HEK293 (cell line): ENCODE measurements around the gene PFKL.

Experiments used
- CTCF ChIA-PET: fragments of 350-600 bp; formaldehyde crosslinking; extraction: SDS; loops from one replicate; lab custom pipeline; 2021; ENCODE audit warnings: antibody characterized with exemption; lab: Yijun Ruan, JAX
- POLR2A ChIA-PET: fragments of 300-600 bp; formaldehyde crosslinking; extraction: SDS; loops from one replicate; lab custom pipeline; 2020; ENCODE audit warnings: antibody characterized with exemption, inconsistent platforms; lab: Yijun Ruan, JAX
- H3K27ac ChIP-seq: fragments of 200-500 bp; sonication (Bioruptor generic); 2 replicates; pipeline ENCODE4 v1.5.1; 2014; ENCODE audit warnings: low read depth, low read length, control low read depth, inconsistent platforms; ENCODE audit errors: extremely low read depth
- H3K36me3 ChIP-seq, 2 experiments: fragments of 200-500 bp in 1 of 2; sonication (Bioruptor generic) in 1 of 2; 1 replicate in 1 of 2; 2 replicates in 1 of 2; pipeline ENCODE4 v1.5.1; 2014 to 2017; ENCODE audit warnings: inconsistent platforms in 2 of 2, low read length in 2 of 2; ENCODE audit not compliant: control insufficient read depth in 2 of 2, insufficient read depth in 1 of 2
- H3K4me1 ChIP-seq: fragments of 200-500 bp; sonication (Bioruptor generic); 2 replicates; pipeline ENCODE4 v1.5.1; 2014; ENCODE audit warnings: mild to moderate bottlenecking, low read length, inconsistent platforms; ENCODE audit not compliant: control insufficient read depth, insufficient read depth
- H3K4me3 ChIP-seq: 2 replicates; pipeline ENCODE4 v1.5.1; 2011; ENCODE audit warnings: low read depth, mild to moderate bottlenecking, control low read depth, low read length, moderate library complexity
- H3K9me3 ChIP-seq: fragments of 200-500 bp; sonication (Bioruptor generic); 2 replicates; pipeline ENCODE4 v1.5.1; 2014; ENCODE audit warnings: low read depth, low read length, inconsistent platforms; ENCODE audit not compliant: control insufficient read depth, insufficient read depth
- FEZF1 ChIP-seq: fragments of 450-650 bp; formaldehyde crosslinking; IDR thresholded peaks from 2 replicates; pipeline ENCODE4 v1.5.1; 2016; ENCODE audit warnings: missing biosample characterization, missing genetic modification characterization
- GLIS1 ChIP-seq: fragments of 450-650 bp; formaldehyde crosslinking; IDR thresholded peaks from 2 replicates; pipeline ENCODE4 v1.5.1; 2016; ENCODE audit warnings: missing biosample characterization, missing genetic modification characterization
- MEIS1 ChIP-seq: sonication (generic); formaldehyde crosslinking; IDR thresholded peaks from 2 replicates; pipeline ENCODE4 v1.8.1; 2022; ENCODE audit warnings: missing genetic modification reagents, mild to moderate bottlenecking, borderline replicate concordance
- SCRT1 ChIP-seq: fragments of 450-650 bp; formaldehyde crosslinking; IDR thresholded peaks from 2 replicates; pipeline ENCODE4 v1.5.1; 2016; ENCODE audit warnings: missing biosample characterization, missing genetic modification characterization, borderline replicate concordance
- ZBTB17 ChIP-seq: fragments of 450-650 bp; formaldehyde crosslinking; IDR thresholded peaks from 2 replicates; pipeline ENCODE4 v1.5.1; 2016; ENCODE audit warnings: missing biosample characterization, missing genetic modification characterization
- ZBTB8A ChIP-seq: fragments of 450-650 bp; formaldehyde crosslinking; IDR thresholded peaks from 2 replicates; pipeline ENCODE4 v1.5.1; 2016; ENCODE audit warnings: missing biosample characterization, missing genetic modification characterization
- ZFP3 ChIP-seq: fragments of 450-650 bp; formaldehyde crosslinking; IDR thresholded peaks from 2 replicates; pipeline ENCODE4 v1.5.1; 2016; ENCODE audit warnings: low read depth, missing biosample characterization, missing genetic modification characterization
- ZNF133 ChIP-seq: fragments of 450-650 bp; formaldehyde crosslinking; IDR thresholded peaks from 2 replicates; pipeline ENCODE4 v1.5.1; 2016; ENCODE audit warnings: missing biosample characterization, missing genetic modification characterization
- ZNF140 ChIP-seq: fragments of 450-650 bp; formaldehyde crosslinking; IDR thresholded peaks from 2 replicates; pipeline ENCODE4 v1.5.1; 2016; ENCODE audit warnings: missing biosample characterization, missing genetic modification characterization
- ZNF19 ChIP-seq: fragments of 450-650 bp; formaldehyde crosslinking; IDR thresholded peaks from 2 replicates; pipeline ENCODE4; 2016; ENCODE audit warnings: missing biosample characterization, missing genetic modification characterization, low read depth
- ZNF266 ChIP-seq: fragments of 450-650 bp; formaldehyde crosslinking; IDR thresholded peaks from 2 replicates; pipeline ENCODE4 v1.5.1; 2016; ENCODE audit warnings: missing biosample characterization, missing genetic modification characterization, low read depth
- ZNF311 ChIP-seq: fragments of 450-650 bp; formaldehyde crosslinking; IDR thresholded peaks from 2 replicates; pipeline ENCODE4 v1.5.1; 2017; ENCODE audit warnings: missing biosample characterization, missing genetic modification characterization, borderline replicate concordance
- ZNF501 ChIP-seq: fragments of 450-650 bp; formaldehyde crosslinking; IDR thresholded peaks from 2 replicates; pipeline ENCODE4 v1.5.1; 2016; ENCODE audit warnings: missing biosample characterization, missing genetic modification characterization
- ZNF560 ChIP-seq: fragments of 450-650 bp; formaldehyde crosslinking; IDR thresholded peaks from 2 replicates; pipeline ENCODE4 v1.5.1; 2017; ENCODE audit warnings: missing biosample characterization, missing genetic modification characterization, borderline replicate concordance
- ZNF596 ChIP-seq: fragments of 450-650 bp; IDR thresholded peaks from 2 replicates; pipeline ENCODE4 v1.5.0; 2018; ENCODE audit warnings: missing biosample characterization, mild to moderate bottlenecking, missing genetic modification characterization, moderate library complexity
- ZNF623 ChIP-seq: fragments of 450-650 bp; formaldehyde crosslinking; IDR thresholded peaks from 2 replicates; pipeline ENCODE4 v1.5.1; 2016; ENCODE audit warnings: missing biosample characterization, missing genetic modification characterization
- ZNF658 ChIP-seq: fragments of 450-650 bp; formaldehyde crosslinking; IDR thresholded peaks from 2 replicates; pipeline ENCODE4; 2016; ENCODE audit warnings: missing biosample characterization, missing genetic modification characterization
- TF ChIP-seq, protein P1 (sequence below): fragments of 450-650 bp; formaldehyde crosslinking; IDR thresholded peaks from 2 replicates; pipeline ENCODE4 v1.5.1; 2017; ENCODE audit warnings: missing biosample characterization, missing genetic modification characterization
- TF ChIP-seq, protein P2 (sequence below): fragments of 450-650 bp; formaldehyde crosslinking; IDR thresholded peaks from 2 replicates; pipeline ENCODE4 v1.5.1; 2017; ENCODE audit warnings: missing biosample characterization, mild to moderate bottlenecking, missing genetic modification characterization, moderate library complexity
- TF ChIP-seq, protein P3 (sequence below): fragments of 450-650 bp; formaldehyde crosslinking; IDR thresholded peaks from 2 replicates; pipeline ENCODE4 v1.5.1; 2016; ENCODE audit warnings: missing biosample characterization, missing genetic modification characterization

The PFKL gene

DNA sequence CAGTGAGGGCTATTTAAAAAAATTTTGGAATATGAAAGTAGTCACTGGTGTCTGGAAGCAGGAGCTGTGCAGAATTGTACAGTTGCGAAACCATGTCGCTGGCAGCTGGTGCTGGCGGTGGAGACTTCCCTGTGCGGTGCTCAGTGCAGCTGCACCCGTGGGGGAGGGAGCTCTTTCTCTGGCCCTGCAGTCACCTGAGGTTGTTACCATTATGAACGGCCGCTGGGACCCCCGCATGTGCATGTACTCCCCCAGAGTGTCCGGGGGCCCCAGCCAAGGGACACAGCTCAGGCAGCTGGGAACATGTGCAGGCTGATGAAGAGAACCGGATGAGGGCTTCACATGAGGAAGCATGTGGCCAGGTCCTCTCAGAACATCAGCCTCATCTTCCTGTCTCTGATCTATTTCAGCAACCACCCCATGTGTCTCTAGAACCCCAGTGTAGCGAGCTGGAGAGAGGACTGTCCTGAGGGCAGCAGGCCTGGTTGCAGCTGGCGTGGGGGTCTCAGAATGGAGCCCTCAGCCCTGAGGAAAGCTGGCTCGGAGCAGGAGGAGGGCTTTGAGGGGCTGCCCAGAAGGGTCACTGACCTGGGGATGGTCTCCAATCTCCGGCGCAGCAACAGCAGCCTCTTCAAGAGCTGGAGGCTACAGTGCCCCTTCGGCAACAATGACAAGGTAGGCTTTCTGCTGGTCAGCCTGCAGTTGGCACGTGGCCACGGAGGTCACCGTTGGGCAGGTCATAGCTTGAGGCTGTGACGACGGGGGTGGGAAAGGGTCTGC, 53.5 kb downstream of the PFKL start, which contains the start of gene TRPM2:
TRPM2 (plus strand) TSS at position 431 of the 780 bp plus-strand sequence; CDS start at position 511, 80 bp downstream.
- H3K27ac ChIP-seq: no peak within 1 kb of the TSS
- H3K4me3 ChIP-seq: no peak within 1 kb of the TSS
- no peaks in the 10 kb centered on the region for H3K36me3 ChIP-seq
- TF ChIP-seq ZNF658 (tag by site-specific recombination) (no peak), ZNF623 (tag by site-specific recombination) (no peak), ZNF266 (tag by site-specific recombination) (no peak)
- no peaks in the 10 kb centered on the region for H3K9me3 ChIP-seq
- no peaks in the 10 kb centered on the region for H3K4me1 ChIP-seq
- ChIA-PET POLR2A (no interaction called here), CTCF (no interaction called here)

DNA sequence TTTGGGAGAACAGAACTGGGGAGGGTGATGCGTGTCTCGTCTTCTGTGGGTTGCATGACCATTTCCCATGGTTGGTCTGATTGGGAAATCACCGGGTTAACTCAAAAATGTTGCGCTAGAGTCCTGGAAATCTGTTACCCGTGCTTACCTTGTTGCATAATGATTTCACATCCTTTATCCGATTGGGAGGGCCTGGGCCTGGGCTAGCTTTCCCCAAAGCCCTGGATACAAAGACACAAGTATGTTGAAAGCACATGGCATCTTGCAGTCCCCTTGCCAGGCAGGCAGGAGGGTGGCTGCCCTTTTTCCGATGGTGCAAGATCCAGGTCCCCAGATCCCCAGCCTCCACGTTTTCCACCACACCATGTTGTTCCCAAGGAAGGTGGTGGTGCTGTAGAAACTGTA, 54.1 kb downstream of the PFKL start:
- ChIA-PET POLR2A (no interaction called here), CTCF (no interaction called here)
- Histone ChIP-seq H3K4me1 (no peaks in the 10 kb centered on the region), H3K36me3 (no peaks in the 10 kb centered on the region), H3K4me3 (no peak overlapping the region), H3K27ac (no peak overlapping the region), H3K9me3 (no peaks in the 10 kb centered on the region)
- TF ChIP-seq ZBTB17 (tag by site-specific recombination): 0 out of 2 replicates have a peak, but pooled peaks have one; percentile 10
- TF ChIP-seq ZNF596 (tag by site-specific recombination): no peak

DNA sequence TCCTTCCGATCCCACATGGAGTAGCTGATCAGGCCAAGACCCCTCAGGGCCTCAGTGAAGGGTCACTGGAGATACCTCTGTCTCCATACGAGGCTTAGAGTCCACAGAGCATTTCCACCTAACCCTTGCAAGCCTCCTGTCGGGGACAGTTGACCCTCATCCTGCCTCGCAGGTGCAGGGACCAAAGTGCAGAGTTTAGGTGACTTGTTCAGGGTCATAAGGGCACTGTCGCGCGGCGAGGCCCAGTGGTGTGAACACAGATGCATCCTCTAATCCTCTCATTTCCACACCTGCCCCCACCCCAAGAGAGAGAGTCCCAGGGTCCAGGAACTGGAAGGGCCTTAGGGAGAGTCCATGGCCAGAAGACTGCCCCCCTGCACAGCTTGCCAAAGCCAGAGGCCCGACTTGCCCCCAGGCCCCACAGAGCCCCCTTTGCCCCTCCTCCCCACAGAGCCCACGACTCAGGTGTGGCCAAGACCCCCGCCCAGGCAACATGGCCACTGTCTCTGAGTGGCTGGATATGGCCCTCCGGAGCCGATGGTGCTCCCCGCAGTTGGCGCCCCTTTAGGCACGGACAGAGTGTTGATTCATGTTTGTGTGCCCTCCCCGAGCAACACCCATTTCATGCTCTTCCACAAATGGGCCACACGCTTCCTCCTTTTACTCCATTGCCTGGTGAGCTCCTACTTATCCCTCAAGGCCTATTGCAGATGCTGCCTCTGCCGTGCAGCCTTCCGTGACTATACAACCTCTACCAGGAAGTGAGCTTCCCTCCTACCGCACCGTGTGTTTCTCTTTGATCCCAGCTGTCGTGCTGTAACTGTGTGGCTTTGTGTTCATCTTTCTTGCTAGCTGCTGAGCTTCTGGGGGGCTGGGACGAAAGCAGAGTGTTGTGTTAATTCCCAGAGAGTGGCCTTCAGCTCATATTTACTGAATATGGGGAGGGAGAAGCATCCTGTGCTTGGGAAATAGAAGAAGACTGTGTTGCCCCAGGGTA, 55.2 kb downstream of the PFKL start:
- POLR2A ChIA-PET: no interaction called here
- TF ChIP-seq GLIS1 (tag by site-specific recombination): no peak
- no peak for TF ChIP-seq SCRT1 (tag by site-specific recombination)
- TF ChIP-seq ZFP3 (tag by site-specific recombination): 0 out of 2 replicates have a peak, but pooled peaks have one; percentile 44
- TF ChIP-seq, all 188 proteins: peak for 1
- Histone ChIP-seq H3K36me3 (no peaks in the 10 kb centered on the region), H3K27ac (no peak overlapping the region), H3K4me3 (no peak overlapping the region), H3K9me3 (no peaks in the 10 kb centered on the region), H3K4me1 (no peaks in the 10 kb centered on the region)
- CTCF ChIA-PET: interaction anchor here (0.6 kb wide), 1 partner anchor 1291 kb away, joined by 3 read pairs; no protein-coding TSS in a partner anchor

DNA sequence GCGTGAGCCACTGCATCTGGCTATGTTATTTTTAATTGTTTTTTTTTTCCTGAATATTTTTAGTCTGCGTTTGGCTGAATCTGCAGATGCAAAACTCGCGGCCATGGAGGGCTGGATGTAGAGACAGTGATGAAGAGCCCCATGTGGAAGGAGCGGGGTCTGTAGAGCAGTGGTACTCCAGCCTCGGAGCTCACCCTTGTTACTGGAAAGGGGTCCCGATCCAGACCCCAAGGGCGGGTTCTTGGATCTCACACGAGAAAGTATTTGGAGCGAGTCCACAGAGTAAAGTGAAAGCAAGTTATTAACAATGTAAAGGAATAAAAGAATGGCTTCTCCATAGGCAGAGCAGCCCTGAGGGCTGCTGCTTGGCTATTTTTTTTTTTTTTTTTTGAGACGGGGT, 56.3 kb downstream of the PFKL start:
- ChIA-PET POLR2A (no interaction called here), CTCF (no interaction called here)
- Histone ChIP-seq H3K4me3 (no peak overlapping the region), H3K4me1 (no peaks in the 10 kb centered on the region), H3K27ac (no peak overlapping the region), H3K36me3 (no peaks in the 10 kb centered on the region), H3K9me3 (no peaks in the 10 kb centered on the region)
- TF ChIP-seq, protein P1, sequence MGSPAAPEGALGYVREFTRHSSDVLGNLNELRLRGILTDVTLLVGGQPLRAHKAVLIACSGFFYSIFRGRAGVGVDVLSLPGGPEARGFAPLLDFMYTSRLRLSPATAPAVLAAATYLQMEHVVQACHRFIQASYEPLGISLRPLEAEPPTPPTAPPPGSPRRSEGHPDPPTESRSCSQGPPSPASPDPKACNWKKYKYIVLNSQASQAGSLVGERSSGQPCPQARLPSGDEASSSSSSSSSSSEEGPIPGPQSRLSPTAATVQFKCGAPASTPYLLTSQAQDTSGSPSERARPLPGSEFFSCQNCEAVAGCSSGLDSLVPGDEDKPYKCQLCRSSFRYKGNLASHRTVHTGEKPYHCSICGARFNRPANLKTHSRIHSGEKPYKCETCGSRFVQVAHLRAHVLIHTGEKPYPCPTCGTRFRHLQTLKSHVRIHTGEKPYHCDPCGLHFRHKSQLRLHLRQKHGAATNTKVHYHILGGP: no peak
- TF ChIP-seq, protein P2, sequence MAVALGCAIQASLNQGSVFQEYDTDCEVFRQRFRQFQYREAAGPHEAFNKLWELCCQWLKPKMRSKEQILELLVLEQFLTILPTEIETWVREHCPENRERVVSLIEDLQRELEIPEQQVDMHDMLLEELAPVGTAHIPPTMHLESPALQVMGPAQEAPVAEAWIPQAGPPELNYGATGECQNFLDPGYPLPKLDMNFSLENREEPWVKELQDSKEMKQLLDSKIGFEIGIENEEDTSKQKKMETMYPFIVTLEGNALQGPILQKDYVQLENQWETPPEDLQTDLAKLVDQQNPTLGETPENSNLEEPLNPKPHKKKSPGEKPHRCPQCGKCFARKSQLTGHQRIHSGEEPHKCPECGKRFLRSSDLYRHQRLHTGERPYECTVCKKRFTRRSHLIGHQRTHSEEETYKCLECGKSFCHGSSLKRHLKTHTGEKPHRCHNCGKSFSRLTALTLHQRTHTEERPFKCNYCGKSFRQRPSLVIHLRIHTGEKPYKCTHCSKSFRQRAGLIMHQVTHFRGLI (tag by site-specific recombination): no peak
- no peak for TF ChIP-seq ZNF133 (tag by site-specific recombination)
- TF ChIP-seq ZNF140: no peak
- no peak for TF ChIP-seq GLIS1 (tag by site-specific recombination)
- TF ChIP-seq FEZF1: no peak
- TF ChIP-seq MEIS1: no peak
- TF ChIP-seq ZNF311 (tag by site-specific recombination): no peak
- no peak for TF ChIP-seq ZNF19 (tag by site-specific recombination)
- TF ChIP-seq ZNF501 (tag by site-specific recombination): no peak
- TF ChIP-seq ZBTB8A (tag by site-specific recombination): no peak
- TF ChIP-seq, protein P3, sequence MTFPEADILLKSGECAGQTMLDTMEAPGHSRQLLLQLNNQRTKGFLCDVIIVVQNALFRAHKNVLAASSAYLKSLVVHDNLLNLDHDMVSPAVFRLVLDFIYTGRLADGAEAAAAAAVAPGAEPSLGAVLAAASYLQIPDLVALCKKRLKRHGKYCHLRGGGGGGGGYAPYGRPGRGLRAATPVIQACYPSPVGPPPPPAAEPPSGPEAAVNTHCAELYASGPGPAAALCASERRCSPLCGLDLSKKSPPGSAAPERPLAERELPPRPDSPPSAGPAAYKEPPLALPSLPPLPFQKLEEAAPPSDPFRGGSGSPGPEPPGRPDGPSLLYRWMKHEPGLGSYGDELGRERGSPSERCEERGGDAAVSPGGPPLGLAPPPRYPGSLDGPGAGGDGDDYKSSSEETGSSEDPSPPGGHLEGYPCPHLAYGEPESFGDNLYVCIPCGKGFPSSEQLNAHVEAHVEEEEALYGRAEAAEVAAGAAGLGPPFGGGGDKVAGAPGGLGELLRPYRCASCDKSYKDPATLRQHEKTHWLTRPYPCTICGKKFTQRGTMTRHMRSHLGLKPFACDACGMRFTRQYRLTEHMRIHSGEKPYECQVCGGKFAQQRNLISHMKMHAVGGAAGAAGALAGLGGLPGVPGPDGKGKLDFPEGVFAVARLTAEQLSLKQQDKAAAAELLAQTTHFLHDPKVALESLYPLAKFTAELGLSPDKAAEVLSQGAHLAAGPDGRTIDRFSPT (tag by site-specific recombination): no peak
- no peak for TF ChIP-seq ZNF560 (tag by site-specific recombination)
